HepG2 (cell line): ENCODE data around the gene TNFRSF25. TPM values are rescaled to one million over a fixed set of nuclear protein-coding genes. Genes with fewer than 3 reads are reported as not detected.
A peak's percentile ranks its signal among the peaks of the same experiment; 100 is the strongest.

ENCODE experiments used
- HIVEP1 ChIP-seq: sonication (generic); formaldehyde crosslinking; IDR thresholded peaks from 2 replicates; pipeline ENCODE4 v1.4.0; 2020; ENCODE audit warnings: mild to moderate bottlenecking, missing genetic modification reagents
- MAFK ChIP-seq, 2 experiments: IDR thresholded peaks in 1 of 2; conservative IDR thresholded peaks in 1 of 2; 2 replicates each; pipeline ENCODE4 v1.6.1; 2011; ENCODE audit warnings: improper control_type of control experiment in 2 of 2, low read length in 2 of 2
- MTF2 ChIP-seq: sonication (generic); formaldehyde crosslinking; IDR thresholded peaks from 2 replicates; pipeline ENCODE4 v1.5.0; 2020; ENCODE audit warnings: missing genetic modification reagents, borderline replicate concordance
- RAD51 ChIP-seq: fragments of 450-650 bp; IDR thresholded peaks from 2 replicates; pipeline ENCODE4 v1.6.1; 2016; ENCODE audit warnings: borderline replicate concordance
- TMF1 ChIP-seq: sonication (generic); formaldehyde crosslinking; IDR thresholded peaks from 2 replicates; pipeline ENCODE4 v1.8.1; 2022; ENCODE audit warnings: low read depth, missing genetic modification reagents
- ZC3H13 ChIP-seq: sonication (generic); formaldehyde crosslinking; IDR thresholded peaks from 2 replicates; pipeline ENCODE4 v1.8.1; 2023; ENCODE audit warnings: mild to moderate bottlenecking, missing genetic modification reagents, moderate library complexity
- ZKSCAN1 ChIP-seq: fragments of 150-350 bp; IDR thresholded peaks from 2 replicates; pipeline ENCODE4 v1.6.1; 2014; ENCODE audit warnings: low read length
- ZNF180 ChIP-seq: sonication (generic); formaldehyde crosslinking; IDR thresholded peaks from 2 replicates; pipeline ENCODE4 v1.4.0; 2020; ENCODE audit warnings: low read depth, missing genetic modification reagents, borderline replicate concordance
- polyA plus RNA-seq, 8 experiments: library from polyadenylated mRNA; depleted of rRNA in 3 of 8; stranded (reverse) in 7 of 8; unstranded in 1 of 8; fragments of >200 nt; fragmentation: Illumina TruSeq in 4 of 8; extraction: Trizol in 4 of 8; gene quantifications; 2 replicates each; pipeline versions ENCODE4 v1.2.1 to v1.2.3, GENCODE V29; 2011 to 2016; ENCODE audit warnings: low read depth in 4 of 8, missing spikeins in 1 of 8, mixed read lengths in 1 of 8; ENCODE audit not compliant: insufficient read depth in 1 of 8
- total RNA-seq, 5 experiments: library from RNA; depleted of rRNA; stranded (reverse); fragments of >200 nt; fragmentation: Illumina TruSeq; extraction: Trizol; gene quantifications; 2 replicates each; pipeline ENCODE4 v1.2.3, GENCODE V29; 2016; ENCODE audit warnings: low read depth in 1 of 5
- TF ChIP-seq, protein P1 (sequence below): sonication (generic); formaldehyde crosslinking; IDR thresholded peaks from 2 replicates; pipeline ENCODE4 v1.4.0; 2020; ENCODE audit warnings: missing genetic modification reagents
- TF ChIP-seq, protein P2 (sequence below): sonication (generic); formaldehyde crosslinking; IDR thresholded peaks from 2 replicates; pipeline ENCODE4 v1.9.0; 2021; ENCODE audit warnings: missing genetic modification reagents, borderline replicate concordance
- TF ChIP-seq, protein P3 (sequence below), 2 experiments: fragments of 450-650 bp in 1 of 2; sonication (generic) in 1 of 2; formaldehyde crosslinking in 1 of 2; IDR thresholded peaks; 2 replicates each; pipeline versions ENCODE4 v1.6.1 to v1.8.0; 2016 to 2022; ENCODE audit warnings: antibody characterized with exemption in 1 of 2, mild to moderate bottlenecking in 1 of 2, missing genetic modification reagents in 1 of 2

The TNFRSF25 gene
- total and polyA plus RNA-seq, 2 of the 13 experiments (the other 11 are each of a cell fraction or from before 2014, with no cell fraction given) = 1.4 to 1.5 TPM

DNA sequence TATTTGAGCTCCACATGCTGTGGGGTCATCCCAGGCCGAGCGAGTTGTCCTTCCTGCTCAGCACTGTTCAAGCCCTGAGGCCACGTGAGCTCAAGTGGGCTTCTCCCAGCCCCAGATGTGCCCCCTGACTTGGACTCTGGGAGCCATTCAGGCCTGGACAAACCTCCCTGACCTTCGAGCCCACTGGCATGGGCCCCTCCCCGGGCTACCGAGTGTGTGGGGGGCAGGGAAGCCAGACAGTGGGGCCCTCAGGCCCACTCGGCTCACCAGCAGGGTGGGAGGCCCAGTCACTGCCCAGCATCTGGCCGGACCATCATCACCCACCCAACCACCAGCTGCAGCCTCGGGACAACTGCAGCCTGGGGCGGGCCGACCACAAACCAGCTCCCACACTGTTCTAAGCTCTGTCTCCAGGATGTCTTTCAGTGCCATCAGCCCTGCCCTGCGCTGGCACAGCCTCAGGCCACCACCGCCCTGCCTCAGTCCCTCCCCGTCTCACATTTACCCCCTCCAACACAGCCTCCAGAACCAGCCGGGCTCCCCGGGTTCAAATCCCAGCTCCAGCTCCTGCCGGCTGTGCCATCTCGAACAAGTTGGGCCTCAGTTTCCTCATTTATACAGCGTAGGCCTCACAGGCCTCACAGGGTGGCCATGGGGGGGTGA lies 46.4 kb upstream of the TNFRSF25 start (continued):
- TF ChIP-seq TMF1 (CRISPR knock-in tag) (no peak), ZKSCAN1 (no peak), ZNF180 (CRISPR knock-in tag) (no peak), HIVEP1 (CRISPR knock-in tag) (no peak), ZC3H13 (no peak), MTF2 (CRISPR knock-in tag) (0 out of 2 replicates have a peak, but pooled peaks have one; percentile 11), MAFK (conservative IDR thresholded peaks at IDR 0.05 in 1 of 2, IDR thresholded peaks at IDR 0.05 in 1 of 2; ENCODE audit: low read length in 2 of 2) (no peak), RAD51 (no peak)
- TF ChIP-seq, protein P1, sequence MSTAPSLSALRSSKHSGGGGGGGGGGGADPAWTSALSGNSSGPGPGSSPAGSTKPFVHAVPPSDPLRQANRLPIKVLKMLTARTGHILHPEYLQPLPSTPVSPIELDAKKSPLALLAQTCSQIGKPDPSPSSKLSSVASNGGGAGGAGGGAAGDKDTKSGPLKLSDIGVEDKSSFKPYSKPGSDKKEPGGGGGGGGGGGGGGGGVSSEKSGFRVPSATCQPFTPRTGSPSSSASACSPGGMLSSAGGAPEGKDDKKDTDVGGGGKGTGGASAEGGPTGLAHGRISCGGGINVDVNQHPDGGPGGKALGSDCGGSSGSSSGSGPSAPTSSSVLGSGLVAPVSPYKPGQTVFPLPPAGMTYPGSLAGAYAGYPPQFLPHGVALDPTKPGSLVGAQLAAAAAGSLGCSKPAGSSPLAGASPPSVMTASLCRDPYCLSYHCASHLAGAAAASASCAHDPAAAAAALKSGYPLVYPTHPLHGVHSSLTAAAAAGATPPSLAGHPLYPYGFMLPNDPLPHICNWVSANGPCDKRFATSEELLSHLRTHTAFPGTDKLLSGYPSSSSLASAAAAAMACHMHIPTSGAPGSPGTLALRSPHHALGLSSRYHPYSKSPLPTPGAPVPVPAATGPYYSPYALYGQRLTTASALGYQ (CRISPR knock-in tag) = no peak
- TF ChIP-seq, protein P2, sequence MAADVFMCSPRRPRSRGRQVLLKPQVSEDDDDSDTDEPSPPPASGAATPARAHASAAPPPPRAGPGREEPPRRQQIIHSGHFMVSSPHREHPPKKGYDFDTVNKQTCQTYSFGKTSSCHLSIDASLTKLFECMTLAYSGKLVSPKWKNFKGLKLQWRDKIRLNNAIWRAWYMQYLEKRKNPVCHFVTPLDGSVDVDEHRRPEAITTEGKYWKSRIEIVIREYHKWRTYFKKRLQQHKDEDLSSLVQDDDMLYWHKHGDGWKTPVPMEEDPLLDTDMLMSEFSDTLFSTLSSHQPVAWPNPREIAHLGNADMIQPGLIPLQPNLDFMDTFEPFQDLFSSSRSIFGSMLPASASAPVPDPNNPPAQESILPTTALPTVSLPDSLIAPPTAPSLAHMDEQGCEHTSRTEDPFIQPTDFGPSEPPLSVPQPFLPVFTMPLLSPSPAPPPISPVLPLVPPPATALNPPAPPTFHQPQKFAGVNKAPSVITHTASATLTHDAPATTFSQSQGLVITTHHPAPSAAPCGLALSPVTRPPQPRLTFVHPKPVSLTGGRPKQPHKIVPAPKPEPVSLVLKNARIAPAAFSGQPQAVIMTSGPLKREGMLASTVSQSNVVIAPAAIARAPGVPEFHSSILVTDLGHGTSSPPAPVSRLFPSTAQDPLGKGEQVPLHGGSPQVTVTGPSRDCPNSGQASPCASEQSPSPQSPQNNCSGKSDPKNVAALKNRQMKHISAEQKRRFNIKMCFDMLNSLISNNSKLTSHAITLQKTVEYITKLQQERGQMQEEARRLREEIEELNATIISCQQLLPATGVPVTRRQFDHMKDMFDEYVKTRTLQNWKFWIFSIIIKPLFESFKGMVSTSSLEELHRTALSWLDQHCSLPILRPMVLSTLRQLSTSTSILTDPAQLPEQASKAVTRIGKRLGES (CRISPR knock-in tag) = no peak
- TF ChIP-seq, protein P3, sequence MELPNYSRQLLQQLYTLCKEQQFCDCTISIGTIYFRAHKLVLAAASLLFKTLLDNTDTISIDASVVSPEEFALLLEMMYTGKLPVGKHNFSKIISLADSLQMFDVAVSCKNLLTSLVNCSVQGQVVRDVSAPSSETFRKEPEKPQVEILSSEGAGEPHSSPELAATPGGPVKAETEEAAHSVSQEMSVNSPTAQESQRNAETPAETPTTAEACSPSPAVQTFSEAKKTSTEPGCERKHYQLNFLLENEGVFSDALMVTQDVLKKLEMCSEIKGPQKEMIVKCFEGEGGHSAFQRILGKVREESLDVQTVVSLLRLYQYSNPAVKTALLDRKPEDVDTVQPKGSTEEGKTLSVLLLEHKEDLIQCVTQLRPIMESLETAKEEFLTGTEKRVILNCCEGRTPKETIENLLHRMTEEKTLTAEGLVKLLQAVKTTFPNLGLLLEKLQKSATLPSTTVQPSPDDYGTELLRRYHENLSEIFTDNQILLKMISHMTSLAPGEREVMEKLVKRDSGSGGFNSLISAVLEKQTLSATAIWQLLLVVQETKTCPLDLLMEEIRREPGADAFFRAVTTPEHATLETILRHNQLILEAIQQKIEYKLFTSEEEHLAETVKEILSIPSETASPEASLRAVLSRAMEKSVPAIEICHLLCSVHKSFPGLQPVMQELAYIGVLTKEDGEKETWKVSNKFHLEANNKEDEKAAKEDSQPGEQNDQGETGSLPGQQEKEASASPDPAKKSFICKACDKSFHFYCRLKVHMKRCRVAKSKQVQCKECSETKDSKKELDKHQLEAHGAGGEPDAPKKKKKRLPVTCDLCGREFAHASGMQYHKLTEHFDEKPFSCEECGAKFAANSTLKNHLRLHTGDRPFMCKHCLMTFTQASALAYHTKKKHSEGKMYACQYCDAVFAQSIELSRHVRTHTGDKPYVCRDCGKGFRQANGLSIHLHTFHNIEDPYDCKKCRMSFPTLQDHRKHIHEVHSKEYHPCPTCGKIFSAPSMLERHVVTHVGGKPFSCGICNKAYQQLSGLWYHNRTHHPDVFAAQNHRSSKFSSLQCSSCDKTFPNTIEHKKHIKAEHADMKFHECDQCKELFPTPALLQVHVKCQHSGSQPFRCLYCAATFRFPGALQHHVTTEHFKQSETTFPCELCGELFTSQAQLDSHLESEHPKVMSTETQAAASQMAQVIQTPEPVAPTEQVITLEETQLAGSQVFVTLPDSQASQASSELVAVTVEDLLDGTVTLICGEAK (IDR thresholded peaks at IDR 0.05) = no peak
- TF ChIP-seq, protein P3 (CRISPR knock-in tag; IDR thresholded peaks at IDR 0.05) = no peak; the same call in 1 of the 2 replicates
